OCI-LY3 (cell line): ENCODE data around the gene RBMX2.

Experiments
- H2AFZ ChIP-seq: fragments of 200-600, 300-600 bp; shearing (Covaris generic); 2 replicates; pipeline ENCODE4 v1.6.0; 2014; ENCODE audit warnings: antibody characterized with exemption, low read depth, low read length
- H3K27ac ChIP-seq: fragments of 200-600, 300-600 bp; sonication (generic); 2 replicates; pipeline ENCODE4 v1.5.1; 2014; ENCODE audit warnings: mild to moderate bottlenecking, low read length, moderate library complexity, mixed read lengths
- H3K27me3 ChIP-seq: fragments of 200-600, 300-600 bp; sonication (generic); 2 replicates; pipeline ENCODE4 v1.6.1; 2014; ENCODE audit warnings: low read depth, low read length, mixed read lengths
- H3K36me3 ChIP-seq: fragments of 200-600, 300-600 bp; sonication (generic); replicated peaks from 2 replicates; pipeline ENCODE3; 2014; ENCODE audit warnings: low read depth, low read length, mixed read lengths
- H3K4me1 ChIP-seq: fragments of 300-600, 200-600 bp; sonication (generic); 2 replicates; pipeline ENCODE4 v1.6.1; 2014; ENCODE audit warnings: low read length, mixed read lengths
- H3K4me2 ChIP-seq: fragments of 200-600, 300-600 bp; sonication (generic); 2 replicates; pipeline ENCODE4 v1.6.1; 2014; ENCODE audit warnings: low read length, mixed read lengths
- H3K4me3 ChIP-seq: fragments of 300-600, 200-600 bp; sonication (generic); 2 replicates; pipeline ENCODE4 v1.5.1; 2014; ENCODE audit warnings: antibody characterized with exemption, mild to moderate bottlenecking, low read length, moderate library complexity
- H3K79me2 ChIP-seq: fragments of 300-600, 200-600 bp; shearing (Covaris generic); 2 replicates; pipeline ENCODE4 v1.6.1; 2014; ENCODE audit warnings: mild to moderate bottlenecking, low read length, mixed read lengths
- H3K9ac ChIP-seq: fragments of 300-600, 200-600 bp; shearing (Covaris generic); 2 replicates; pipeline ENCODE4 v1.6.0; 2014; ENCODE audit warnings: mild to moderate bottlenecking, low read length, moderate library complexity
- H3K9me3 ChIP-seq: fragments of 200-600, 300-600 bp; shearing (Covaris generic); 2 replicates; pipeline ENCODE4 v1.6.1; 2014; ENCODE audit warnings: low read length, mixed read lengths; ENCODE audit not compliant: insufficient read depth
- H4K20me1 ChIP-seq: fragments of 200-600, 300-600 bp; sonication (generic); 2 replicates; pipeline ENCODE4 v1.6.1; 2016; ENCODE audit warnings: low read length, mixed read lengths; ENCODE audit not compliant: insufficient read depth
- EZH2phosphoT487 ChIP-seq: fragments of 200-600 bp; shearing (Covaris generic); IDR thresholded peaks from 2 replicates; pipeline ENCODE4 v1.6.1; 2018; ENCODE audit warnings: antibody characterized with exemption, mixed run types, low read depth
- TF ChIP-seq, protein P1 (sequence below): fragments of 200-600, 300-600 bp; sonication (generic); IDR thresholded peaks from 2 replicates; pipeline ENCODE4 v1.5.1; 2014; ENCODE audit warnings: antibody characterized with exemption, low read length, low read depth

The RBMX2 gene

DNA sequence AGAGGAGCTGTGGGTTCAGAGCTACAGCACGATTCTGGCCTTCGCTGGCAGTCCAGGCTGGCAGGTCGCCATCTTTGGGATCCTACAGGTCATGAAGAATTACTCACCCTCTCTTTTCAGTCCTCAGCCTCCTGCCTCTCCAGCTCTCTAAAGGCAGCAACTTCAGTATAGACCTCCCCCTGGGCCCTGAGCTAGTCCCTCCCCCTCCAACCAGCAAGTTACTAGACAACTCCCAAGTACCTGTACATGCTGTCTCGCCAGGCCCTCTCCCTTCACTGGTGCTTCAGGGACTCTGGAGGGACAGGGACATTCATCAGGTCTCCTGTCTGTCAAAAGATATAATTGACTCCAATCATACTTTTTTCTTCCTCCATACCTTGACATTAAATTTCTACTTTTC lies 16.3 kb upstream of the RBMX2 start, which contains the start of gene GPR119:
TSS of gene GPR119 (minus strand) at position 155 of the 400 bp plus-strand sequence. CDS start 227 bp downstream, outside the sequence.
- H3K9ac ChIP-seq = no peak within 1 kb of the TSS

DNA sequence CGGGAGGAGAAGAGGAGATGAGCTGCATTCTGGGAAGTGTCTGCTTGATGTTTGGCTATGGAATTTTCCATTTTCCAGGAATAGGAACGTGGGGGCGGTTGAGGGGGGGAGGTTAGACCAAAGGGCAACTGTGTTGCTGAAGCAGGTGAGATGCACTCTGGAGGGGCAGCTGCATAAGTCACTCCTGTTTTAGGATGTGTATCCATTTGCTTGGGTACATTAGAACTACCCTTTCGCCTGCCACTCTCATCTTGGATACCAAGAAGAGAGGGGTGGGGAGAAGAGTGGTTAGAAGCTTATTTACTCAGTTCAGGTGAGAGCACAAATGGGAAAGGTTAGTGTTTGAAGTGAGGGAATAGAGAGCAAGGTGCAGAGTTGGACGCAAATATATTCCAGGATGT lies 15.4 kb upstream of the RBMX2 start:
- H3K9ac ChIP-seq = no peak overlapping the region
- no peak overlapping the region for H3K4me2 ChIP-seq
- no peak overlapping the region for H3K27ac ChIP-seq
- no peak overlapping the region for H2AFZ ChIP-seq
- no peaks in the 10 kb centered on the region for H3K36me3 ChIP-seq
- H3K27me3 ChIP-seq = no peaks in the 10 kb centered on the region
- no peaks in the 10 kb centered on the region for H3K79me2 ChIP-seq
- H3K9me3 ChIP-seq = no peaks in the 10 kb centered on the region
- H3K4me3 ChIP-seq = no peak overlapping the region
- H3K4me1 ChIP-seq = no peaks in the 10 kb centered on the region
- H4K20me1 ChIP-seq = no peaks in the 10 kb centered on the region
- TF ChIP-seq, protein P1, sequence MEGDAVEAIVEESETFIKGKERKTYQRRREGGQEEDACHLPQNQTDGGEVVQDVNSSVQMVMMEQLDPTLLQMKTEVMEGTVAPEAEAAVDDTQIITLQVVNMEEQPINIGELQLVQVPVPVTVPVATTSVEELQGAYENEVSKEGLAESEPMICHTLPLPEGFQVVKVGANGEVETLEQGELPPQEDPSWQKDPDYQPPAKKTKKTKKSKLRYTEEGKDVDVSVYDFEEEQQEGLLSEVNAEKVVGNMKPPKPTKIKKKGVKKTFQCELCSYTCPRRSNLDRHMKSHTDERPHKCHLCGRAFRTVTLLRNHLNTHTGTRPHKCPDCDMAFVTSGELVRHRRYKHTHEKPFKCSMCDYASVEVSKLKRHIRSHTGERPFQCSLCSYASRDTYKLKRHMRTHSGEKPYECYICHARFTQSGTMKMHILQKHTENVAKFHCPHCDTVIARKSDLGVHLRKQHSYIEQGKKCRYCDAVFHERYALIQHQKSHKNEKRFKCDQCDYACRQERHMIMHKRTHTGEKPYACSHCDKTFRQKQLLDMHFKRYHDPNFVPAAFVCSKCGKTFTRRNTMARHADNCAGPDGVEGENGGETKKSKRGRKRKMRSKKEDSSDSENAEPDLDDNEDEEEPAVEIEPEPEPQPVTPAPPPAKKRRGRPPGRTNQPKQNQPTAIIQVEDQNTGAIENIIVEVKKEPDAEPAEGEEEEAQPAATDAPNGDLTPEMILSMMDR = no peak
- no peak for TF ChIP-seq EZH2phosphoT487

More for the DNA sequence above, 16.3 kb upstream of the RBMX2 start, which contains the start of gene GPR119:
- H3K4me1 ChIP-seq = no peaks in the 10 kb centered on the region
- no peak within 1 kb of the TSS for H3K4me3 ChIP-seq
- H3K4me2 ChIP-seq = no peak within 1 kb of the TSS
- H3K27me3 ChIP-seq = no peaks in the 10 kb centered on the region
- TF ChIP-seq, protein P1 = no peak
- no peak for TF ChIP-seq EZH2phosphoT487
- no peak within 1 kb of the TSS for H2AFZ ChIP-seq
- H4K20me1 ChIP-seq = no peaks in the 10 kb centered on the region
- no peaks in the 10 kb centered on the region for H3K9me3 ChIP-seq
- no peaks in the 10 kb centered on the region for H3K36me3 ChIP-seq
- H3K27ac ChIP-seq = no peak within 1 kb of the TSS
- no peaks in the 10 kb centered on the region for H3K79me2 ChIP-seq

DNA sequence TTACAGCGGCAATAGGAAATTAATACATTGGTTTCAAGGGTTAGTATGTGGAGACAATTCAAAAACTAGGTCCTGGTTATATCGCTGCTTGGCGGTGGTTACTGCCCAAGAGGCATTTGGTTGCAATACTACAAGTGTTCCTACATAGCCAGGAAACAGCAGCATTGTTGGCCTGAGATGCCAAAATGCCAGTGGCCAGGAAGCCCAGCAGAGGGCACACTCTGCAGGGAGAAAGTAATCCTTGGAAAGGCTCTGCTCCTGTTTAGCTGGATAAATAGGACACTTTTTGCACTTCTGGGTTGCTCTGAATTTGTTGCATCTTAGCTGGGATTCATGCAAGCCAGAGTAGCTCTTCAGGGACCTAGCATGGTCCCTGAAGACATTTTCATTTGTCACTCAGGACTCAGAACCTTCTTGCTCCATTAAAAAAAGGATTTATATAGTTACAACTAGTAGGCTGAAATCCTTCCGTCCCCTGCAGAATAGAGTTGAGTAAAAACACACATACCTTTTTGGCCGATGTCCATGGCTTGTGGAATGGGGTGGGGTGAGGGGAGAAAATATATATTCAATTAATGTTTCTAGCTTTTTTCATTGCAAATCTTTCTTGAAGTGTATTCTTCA lies 8.2 kb upstream of the RBMX2 start:
- no peaks in the 10 kb centered on the region for H3K27me3 ChIP-seq
- H3K79me2 ChIP-seq = no peaks in the 10 kb centered on the region
- H3K4me3 ChIP-seq = no peak overlapping the region
- H3K9me3 ChIP-seq = no peaks in the 10 kb centered on the region
- no peaks in the 10 kb centered on the region for H3K4me1 ChIP-seq
- TF ChIP-seq EZH2phosphoT487 = no peak
- TF ChIP-seq, protein P1 = peak; percentile 48
- H4K20me1 ChIP-seq = no peaks in the 10 kb centered on the region
- no peaks in the 10 kb centered on the region for H3K36me3 ChIP-seq
- no peak overlapping the region for H3K4me2 ChIP-seq
- no peak overlapping the region for H2AFZ ChIP-seq
- no peak overlapping the region for H3K9ac ChIP-seq
- no peak overlapping the region for H3K27ac ChIP-seq

DNA sequence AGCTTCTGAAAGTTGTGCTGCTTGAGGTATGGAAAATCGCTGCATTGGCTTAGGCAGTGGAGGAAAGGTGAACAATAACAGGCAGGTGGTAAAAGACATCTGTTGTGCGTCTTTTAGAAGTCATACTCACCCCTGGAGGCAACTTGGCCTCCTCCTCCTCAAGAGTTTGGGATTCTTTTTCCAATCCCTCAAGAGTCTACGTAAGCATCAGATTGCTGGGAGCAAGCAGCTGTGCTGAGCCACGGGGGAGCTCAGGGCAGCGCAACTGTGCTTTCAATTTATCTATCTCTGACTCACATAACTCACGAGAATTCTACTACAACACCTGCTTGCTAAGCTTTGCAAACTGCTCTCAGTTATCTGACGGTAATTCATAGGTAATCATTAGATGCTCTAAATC lies 6.4 kb upstream of the RBMX2 start:
- no peaks in the 10 kb centered on the region for H3K79me2 ChIP-seq
- no peaks in the 10 kb centered on the region for H3K9me3 ChIP-seq
- H3K4me3 ChIP-seq = no peak overlapping the region
- TF ChIP-seq, protein P1 = no peak
- TF ChIP-seq EZH2phosphoT487 = no peak
- no peak overlapping the region for H3K9ac ChIP-seq
- no peaks in the 10 kb centered on the region for H3K27me3 ChIP-seq
- H3K36me3 ChIP-seq = no peaks in the 10 kb centered on the region
- no peaks in the 10 kb centered on the region for H4K20me1 ChIP-seq
- no peaks in the 10 kb centered on the region for H3K4me1 ChIP-seq
- H3K27ac ChIP-seq = no peak overlapping the region
- no peak overlapping the region for H2AFZ ChIP-seq
- H3K4me2 ChIP-seq = no peak overlapping the region
